Endothelial cell of umbilical vein (primary cell): ENCODE data around the gene SMURF2. TPM values are rescaled to one million over a fixed set of nuclear protein-coding genes. Genes with fewer than 3 reads are reported as not detected.

ENCODE experiments used
- BruUV-seq: library from RNA; stranded (reverse); fragments of 400-500 nt; replicated peaks from 2 replicates; lab custom pipeline; 2021; lab: Mats Ljungman, UMichigan
- CTCF ChIA-PET: fragments of 300-600, 350-600 bp; sonication (Branson Sonifier 250); formaldehyde crosslinking; loops from one replicate; lab custom pipeline; 2021; ENCODE audit warnings: antibody characterized with exemption, inconsistent platforms; lab: Charles Lee
- POLR2A ChIA-PET: fragments of 300-600, 350-600 bp; sonication (Branson Sonifier 250); formaldehyde crosslinking; loops from one replicate; lab custom pipeline; 2021; ENCODE audit warnings: antibody characterized with exemption, inconsistent platforms; lab: Charles Lee
- DNase-seq: peaks from one replicate; pipeline ENCODE4 v3.0.0-alpha.2; 2011; ENCODE audit warnings: low read depth, low spot score
- FAIRE-seq: peaks from 2 replicates; lab custom pipeline; 2011; peaks lifted over from hg19 to GRCh38; lab: Jason Lieb, UNC
- H2AFZ ChIP-seq: 2 replicates; pipeline ENCODE4 v1.6.0; 2012; ENCODE audit warnings: low read depth, low read length, control low read depth, inconsistent platforms
- H3K27ac ChIP-seq: 2 replicates; pipeline ENCODE4 v1.5.1; 2011; ENCODE audit warnings: low read depth, mild to moderate bottlenecking, control low read depth, low read length, moderate library complexity; ENCODE audit not compliant: insufficient read depth
- H3K27me3 ChIP-seq, 2 experiments: 2 replicates each; pipeline versions ENCODE4 v1.6.0 to v1.6.1; 2011; ENCODE audit warnings: low read length in 2 of 2, mixed read lengths in 1 of 2; ENCODE audit not compliant: control insufficient read depth in 2 of 2, insufficient read depth in 2 of 2
- H3K36me3 ChIP-seq, 2 experiments: 2 replicates in 1 of 2; 3 replicates in 1 of 2; pipeline ENCODE4 v1.5.1; 2011; ENCODE audit warnings: low read length in 2 of 2, mild to moderate bottlenecking in 1 of 2, moderate library complexity in 1 of 2; ENCODE audit not compliant: control insufficient read depth in 2 of 2, insufficient read depth in 2 of 2; ENCODE audit errors: extremely low read depth in 1 of 2
- H3K4me1 ChIP-seq: 3 replicates; pipeline ENCODE4 v1.5.1; 2011; ENCODE audit warnings: mild to moderate bottlenecking, low read length; ENCODE audit not compliant: control insufficient read depth, insufficient read depth; ENCODE audit errors: extremely low read depth
- H3K4me2 ChIP-seq: 2 replicates; pipeline ENCODE4 v1.6.1; 2011; ENCODE audit warnings: low read length, control low read depth, mixed read lengths; ENCODE audit not compliant: insufficient read depth
- H3K4me3 ChIP-seq, 3 experiments: fragments of 200-600 bp in 1 of 3; sonication (generic), shearing (Covaris generic) in 1 of 3; replicated peaks in 1 of 3; 2 replicates each; pipeline ENCODE4 v1.5.1; 2011 to 2016; ENCODE audit warnings: control low read depth in 3 of 3, low read length in 3 of 3, mild to moderate bottlenecking in 2 of 3, inconsistent platforms in 1 of 3, low read depth in 1 of 3, moderate library complexity in 1 of 3; ENCODE audit not compliant: insufficient read depth in 1 of 3
- H3K79me2 ChIP-seq: 2 replicates; pipeline ENCODE4 v1.6.0; 2012; ENCODE audit warnings: low read length, inconsistent platforms; ENCODE audit not compliant: control insufficient read depth, insufficient read depth
- H3K9ac ChIP-seq: replicated peaks from 2 replicates; pipeline ENCODE3; 2011; ENCODE audit warnings: low read length, control low read depth; ENCODE audit not compliant: insufficient read depth; ENCODE audit errors: extremely low read depth
- H3K9me1 ChIP-seq: replicated peaks from 3 replicates; pipeline ENCODE4 v1.6.0; 2011; ENCODE audit warnings: mild to moderate bottlenecking, low read length; ENCODE audit not compliant: control insufficient read depth, insufficient read depth; ENCODE audit errors: extremely low read depth
- H3K9me3 ChIP-seq: replicated peaks from 2 replicates; pipeline ENCODE4 v1.5.1; 2012; ENCODE audit warnings: low read length, inconsistent platforms; ENCODE audit not compliant: control insufficient read depth, insufficient read depth
- H4K20me1 ChIP-seq: replicated peaks from 2 replicates; pipeline ENCODE3; 2011; ENCODE audit warnings: mild to moderate bottlenecking, low read length; ENCODE audit not compliant: control insufficient read depth, insufficient read depth; ENCODE audit errors: extremely low read depth
- CTCF ChIP-seq, 2 donors: IDR thresholded peaks; 1 replicate in 1 of 2; 2 replicates in 1 of 2; pipeline ENCODE4 v1.5.1; 2011; ENCODE audit warnings: low read length in 2 of 2, mild to moderate bottlenecking in 2 of 2, moderate library complexity in 2 of 2, control low read depth in 1 of 2, inconsistent platforms in 1 of 2, low read depth in 1 of 2; ENCODE audit not compliant: insufficient read depth in 1 of 2; ENCODE audit errors: extremely low read depth in 1 of 2
- EZH2 ChIP-seq: IDR thresholded peaks from 2 replicates; pipeline ENCODE4 v1.6.1; 2012; ENCODE audit warnings: borderline replicate concordance, low read depth, mild to moderate bottlenecking, moderate library complexity, low read length, inconsistent platforms; ENCODE audit not compliant: severe bottlenecking
- FOS ChIP-seq: IDR thresholded peaks from 2 replicates; pipeline ENCODE4 v1.6.1; 2011; ENCODE audit warnings: mild to moderate bottlenecking, low read length, moderate library complexity, borderline replicate concordance; ENCODE audit not compliant: insufficient read depth
- GATA2 ChIP-seq: IDR thresholded peaks from 2 replicates; pipeline ENCODE4 v1.7.0; 2011; ENCODE audit warnings: low read depth, mild to moderate bottlenecking, moderate library complexity, mixed read lengths, low read length; ENCODE audit not compliant: insufficient read length, insufficient read depth
- JUN ChIP-seq: IDR thresholded peaks from 2 replicates; pipeline ENCODE4 v1.6.1; 2011; ENCODE audit warnings: borderline replicate concordance, low read depth; ENCODE audit not compliant: insufficient read length, insufficient read depth
- MAX ChIP-seq: IDR thresholded peaks from 2 replicates; pipeline ENCODE4 v1.6.1; 2011; ENCODE audit not compliant: insufficient read depth, insufficient read length
- MYC ChIP-seq: IDR thresholded peaks from one replicate; pipeline ENCODE4 v1.6.1; 2011; ENCODE audit warnings: mild to moderate bottlenecking, low read depth, low read length
- POLR2A ChIP-seq: IDR thresholded peaks from 2 replicates; pipeline ENCODE4 v1.6.1; 2012; ENCODE audit warnings: low read depth, mild to moderate bottlenecking, control low read depth, low read length
- POLR2AphosphoS5 ChIP-seq: IDR thresholded peaks from 2 replicates; pipeline ENCODE4 v1.6.1; 2012; ENCODE audit warnings: low read depth, mild to moderate bottlenecking, control low read depth, low read length, moderate library complexity; ENCODE audit not compliant: insufficient read depth
- dilution Hi-C: fragments of 300-500 bp; cut with MboI; formaldehyde crosslinking; loops from one replicate; pipeline ENCODE4 v1.15.0; 2019; ENCODE audit warnings: low sequenced_read_pairs; ENCODE audit not compliant: extremely low pct_ligation_motif_present
- intact Hi-C: fragments of 100-400 bp; cut with micrococcal nuclease; formaldehyde crosslinking; loops from one replicate; pipeline ENCODE4 v1.10.0; 2022
- polyA plus RNA-seq, 4 experiments: library from polyadenylated mRNA; depleted of rRNA in 3 of 4; stranded (reverse) in 3 of 4; unstranded in 1 of 4; fragments of >200 nt; gene quantifications; 2 replicates each; pipeline versions ENCODE4 v1.2.1 to v1.2.3, GENCODE V29; 2011 to 2012; ENCODE audit warnings: missing spikeins in 1 of 4
- total RNA-seq: library from RNA; stranded (reverse); gene quantifications from 2 replicates; pipeline ENCODE4 v1.2.3, GENCODE V29; 2021

Gene SMURF2
- total and polyA plus RNA-seq, 2 donors (not counting 3 experiments of a cell fraction or from before 2014, with no cell fraction given): 32.9 to 105 TPM

- no peaks in the 10 kb centered on the region for H3K27me3 ChIP-seq
- peaks cover 12 to 25% of the 10 kb centered on the region in 2 experiments for H3K36me3 ChIP-seq
- H3K4me3 ChIP-seq: no peak overlapping the region
- intact Hi-C loops: no loop called here
- no peaks in the 10 kb centered on the region for H3K9me3 ChIP-seq
- POLR2A ChIA-PET: no interaction called here
- H3K9ac ChIP-seq: no peak overlapping the region
- dilution Hi-C loops: no loop called here
- FAIRE-seq (no peak), DNase-seq (no peak)
- no peak overlapping the region for H2AFZ ChIP-seq
- CTCF ChIA-PET: interaction anchor here (1.7 to 1.8 kb wide), 2 partner anchors 8 to 85 kb away, joined by 4 to 6 read pairs; no protein-coding TSS in a partner anchor
- H3K79me2 ChIP-seq: peaks cover 62% of the 10 kb centered on the region
- no TSS peak for BruUV-seq
- no peaks in the 10 kb centered on the region for H3K4me1 ChIP-seq
- no peaks in the 10 kb centered on the region for H4K20me1 ChIP-seq
- H3K27ac ChIP-seq: no peak overlapping the region
- no peaks in the 10 kb centered on the region for H3K9me1 ChIP-seq
- no peak for TF ChIP-seq POLR2AphosphoS5
- TF ChIP-seq MAX: no peak
- TF ChIP-seq FOS: no peak
- no peak for TF ChIP-seq POLR2A
- no peak for TF ChIP-seq GATA2
- no peak for TF ChIP-seq CTCF (IDR thresholded peaks at IDR 0.05; ENCODE audit: extremely low read depth in 1 of 2, insufficient read depth in 1 of 2, low read depth in 1 of 2, low read length in 2 of 2)
- no peak for TF ChIP-seq JUN
- no peak for TF ChIP-seq MYC
- TF ChIP-seq EZH2: no peak
- no peak overlapping the region for H3K4me2 ChIP-seq
Observed at GRCh38 chr17:64564098-64564497, 98.0 kb downstream of the SMURF2 start.
